Measurements from ENCODE around the gene CACNA1I. TPM values are rescaled to one million over a fixed set of nuclear protein-coding genes. Genes with fewer than 3 reads are reported as not detected.

Gene CACNA1I
- total and polyA plus RNA-seq, 12 donors, result under 0.01 to 0.06 (median 0.05) TPM; not detected in 6

DNA sequence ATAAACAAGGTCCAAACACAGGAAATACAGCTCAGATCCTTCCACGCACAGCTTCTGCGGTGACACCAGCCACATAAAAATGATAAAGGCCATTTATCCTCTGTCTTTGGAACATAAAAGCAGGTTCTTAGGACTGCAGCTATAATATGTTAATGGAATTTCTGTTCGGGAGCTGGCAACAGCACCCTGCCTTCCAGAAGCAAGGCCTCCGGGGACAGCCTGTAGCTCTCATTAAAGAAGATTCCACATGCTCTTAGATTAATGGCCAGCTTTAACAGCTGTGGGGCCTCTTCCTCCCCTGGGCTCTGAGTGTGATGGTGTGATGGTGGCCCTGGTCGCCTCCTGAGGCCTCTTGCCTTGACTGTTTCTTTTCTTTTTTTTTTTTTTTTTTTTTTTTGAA lies 137.3 kb downstream of the CACNA1I start:
- no peaks in the 10 kb centered on the region for H3K9me3 ChIP-seq
- intact Hi-C loops (cut with DNase I), result no loop called here
- H3K27ac ChIP-seq, result no peak overlapping the region
- no peak overlapping the region for H3K4me3 ChIP-seq
- H3K27me3 ChIP-seq, result peaks cover 0 to 70% (median 21%) of the 10 kb centered on the region in 7 donors
- 59 to 67% methylated on average over 5 of the region's 5 CpGs for WGBS, 2 donors
- DNase-seq (no peak), ATAC-seq (no peak)
- no peaks in the 10 kb centered on the region for H3K36me3 ChIP-seq
- peaks cover 0 to 20% (median 4%) of the 10 kb centered on the region in 9 donors for H3K4me1 ChIP-seq
- TF ChIP-seq, protein P1, sequence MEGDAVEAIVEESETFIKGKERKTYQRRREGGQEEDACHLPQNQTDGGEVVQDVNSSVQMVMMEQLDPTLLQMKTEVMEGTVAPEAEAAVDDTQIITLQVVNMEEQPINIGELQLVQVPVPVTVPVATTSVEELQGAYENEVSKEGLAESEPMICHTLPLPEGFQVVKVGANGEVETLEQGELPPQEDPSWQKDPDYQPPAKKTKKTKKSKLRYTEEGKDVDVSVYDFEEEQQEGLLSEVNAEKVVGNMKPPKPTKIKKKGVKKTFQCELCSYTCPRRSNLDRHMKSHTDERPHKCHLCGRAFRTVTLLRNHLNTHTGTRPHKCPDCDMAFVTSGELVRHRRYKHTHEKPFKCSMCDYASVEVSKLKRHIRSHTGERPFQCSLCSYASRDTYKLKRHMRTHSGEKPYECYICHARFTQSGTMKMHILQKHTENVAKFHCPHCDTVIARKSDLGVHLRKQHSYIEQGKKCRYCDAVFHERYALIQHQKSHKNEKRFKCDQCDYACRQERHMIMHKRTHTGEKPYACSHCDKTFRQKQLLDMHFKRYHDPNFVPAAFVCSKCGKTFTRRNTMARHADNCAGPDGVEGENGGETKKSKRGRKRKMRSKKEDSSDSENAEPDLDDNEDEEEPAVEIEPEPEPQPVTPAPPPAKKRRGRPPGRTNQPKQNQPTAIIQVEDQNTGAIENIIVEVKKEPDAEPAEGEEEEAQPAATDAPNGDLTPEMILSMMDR (IDR thresholded peaks at IDR 0.05), result no peak

GRCh38 chr22:39710380-39711150 lies 140.0 kb downstream of the CACNA1I start:
- TF ChIP-seq, protein P1 (IDR thresholded peaks at IDR 0.05), result no peak
- peaks cover 0 to 10% (median 0%) of the 10 kb centered on the region in 9 donors for H3K4me1 ChIP-seq
- no peak overlapping the region for H3K27ac ChIP-seq
- H3K4me3 ChIP-seq, result no peak overlapping the region
- peaks cover 0 to 70% (median 20%) of the 10 kb centered on the region in 7 donors for H3K27me3 ChIP-seq
- no peaks in the 10 kb centered on the region for H3K9me3 ChIP-seq
- ATAC-seq (peak in 1 of 8 donors; percentile 46), DNase-seq (peak in 1 of 2 donors; percentile 47)
- 48 to 58% methylated on average over 15 of the region's 15 CpGs for WGBS, 2 donors
- intact Hi-C loops (cut with DNase I), result loop anchor here in 1 of 10 donors (10.0 kb wide), 1 partner anchor 314 kb away; no protein-coding TSS in a partner anchor
- H3K36me3 ChIP-seq, result no peaks in the 10 kb centered on the region

GRCh38 chr22:39712081-39712480 lies 141.5 kb downstream of the CACNA1I start:
- no peaks in the 10 kb centered on the region for H3K36me3 ChIP-seq
- DNase-seq (no peak), ATAC-seq (no peak)
- no peaks in the 10 kb centered on the region for H3K9me3 ChIP-seq
- peaks cover 0 to 63% (median 20%) of the 10 kb centered on the region in 7 donors for H3K27me3 ChIP-seq
- H3K4me3 ChIP-seq, result no peak overlapping the region
- H3K4me1 ChIP-seq, result peaks cover 0 to 10% (median 0%) of the 10 kb centered on the region in 9 donors
- TF ChIP-seq, protein P1 (IDR thresholded peaks at IDR 0.05), result no peak
- intact Hi-C loops (cut with DNase I), result loop anchor here in 1 of 10 donors (10.0 kb wide), 1 partner anchor 313 kb away; no protein-coding TSS in a partner anchor
- H3K27ac ChIP-seq, result no peak overlapping the region
- 96 to 100% methylated on average over 1 of the region's 1 CpG for WGBS, 2 donors

DNA sequence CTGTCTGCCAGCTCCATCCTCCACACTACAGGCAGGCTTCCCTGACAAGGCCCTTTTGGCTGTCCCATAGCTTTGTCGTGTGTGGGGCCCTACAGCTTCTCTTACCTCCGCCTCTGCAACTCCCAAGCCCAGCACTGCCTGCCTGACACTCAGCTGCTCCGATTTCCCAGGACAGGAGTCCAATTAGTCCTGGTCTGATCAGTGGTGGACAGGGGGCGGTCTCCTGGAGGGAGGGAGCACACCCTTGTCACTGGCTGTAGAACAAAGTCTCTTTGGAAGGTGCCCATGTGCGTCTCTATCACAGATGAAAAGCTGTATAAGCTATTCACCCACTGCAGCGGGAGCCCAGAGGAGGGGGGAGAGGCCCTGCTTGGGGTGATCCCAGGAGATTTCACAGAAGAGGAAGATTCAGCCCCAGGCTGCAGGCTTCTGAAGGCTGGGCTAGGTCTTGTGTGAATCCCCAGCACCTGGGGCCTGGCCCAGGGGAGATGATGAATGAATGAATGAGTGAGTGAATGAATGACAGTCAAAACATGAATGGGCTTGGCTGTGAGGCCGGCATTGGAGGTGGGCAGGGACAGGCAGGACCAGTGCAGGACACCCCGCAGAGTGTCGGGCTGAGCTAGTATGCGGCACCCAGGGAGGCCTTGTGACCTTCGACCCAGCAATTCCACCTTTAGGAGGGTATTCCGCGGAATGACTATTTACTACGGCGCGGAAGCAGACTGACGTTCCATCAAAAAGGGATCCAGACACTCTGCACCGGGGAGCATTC lies 142.4 kb downstream of the CACNA1I start:
- Histone ChIP-seq H3K27ac (no peak overlapping the region), H3K9me3 (no peaks in the 10 kb centered on the region), H3K36me3 (no peaks in the 10 kb centered on the region), H3K4me1 (peaks cover 0 to 10% (median 0%) of the 10 kb centered on the region in 9 donors), H3K4me3 (no peak overlapping the region), H3K27me3 (peaks cover 0 to 61% (median 20%) of the 10 kb centered on the region in 7 donors)
- TF ChIP-seq, protein P1 (IDR thresholded peaks at IDR 0.05), result no peak
- WGBS, 2 donors, result 60 to 63% methylated on average over 18 of the region's 18 CpGs
- intact Hi-C loops (cut with DNase I), result loop anchor here in 1 of 10 donors (10.0 kb wide), 1 partner anchor 312 kb away; no protein-coding TSS in a partner anchor
- DNase-seq, result no peak
- no peak for ATAC-seq
